Liver (tissue), 9 donors: Measurements from ENCODE around the gene CDH4. TPM values are rescaled to one million over a fixed set of nuclear protein-coding genes. Genes with fewer than 3 reads are reported as not detected.

Experiments
- DNase-seq: peaks from one replicate; pipeline ENCODE4 v3.0.0-alpha.2; 2017; ENCODE audit warnings: low spot score
- H3K27ac ChIP-seq, 2 donors: one replicate each; pipeline ENCODE4 v1.7.0; 2013; ENCODE audit warnings: inconsistent platforms in 2 of 2, low read length in 2 of 2, control low read depth in 1 of 2, low read depth in 1 of 2, mild to moderate bottlenecking in 1 of 2
- H3K27me3 ChIP-seq, 4 donors: one replicate each; pipeline versions ENCODE4 v1.6.1 to v1.7.0; 2013; ENCODE audit warnings: low read length in 3 of 4, inconsistent platforms in 1 of 4, mild to moderate bottlenecking in 1 of 4, moderate library complexity in 1 of 4; ENCODE audit not compliant: control insufficient read depth in 4 of 4, insufficient read depth in 4 of 4
- H3K36me3 ChIP-seq, 4 donors: one replicate each; pipeline versions ENCODE4 v1.6.1 to v1.7.0; 2013; ENCODE audit warnings: low read length in 3 of 4, mild to moderate bottlenecking in 3 of 4, low read depth in 1 of 4, moderate library complexity in 1 of 4; ENCODE audit not compliant: control insufficient read depth in 4 of 4, insufficient read depth in 3 of 4
- H3K4me1 ChIP-seq, 4 donors: one replicate each; pipeline versions ENCODE4 v1.6.1 to v1.7.0; 2013; ENCODE audit warnings: low read length in 3 of 4, mild to moderate bottlenecking in 3 of 4, moderate library complexity in 1 of 4; ENCODE audit not compliant: control insufficient read depth in 4 of 4, insufficient read depth in 4 of 4
- H3K4me3 ChIP-seq, 3 donors: one replicate each; pipeline versions ENCODE4 v1.6.1 to v1.7.0; 2013; ENCODE audit warnings: low read length in 3 of 3, control low read depth in 1 of 3, low read depth in 1 of 3, mild to moderate bottlenecking in 1 of 3
- H3K9ac ChIP-seq, 2 donors: one replicate each; pipeline ENCODE4 v1.7.0; 2013; ENCODE audit warnings: low read length in 2 of 2, mild to moderate bottlenecking in 2 of 2, moderate library complexity in 2 of 2, control low read depth in 1 of 2, low read depth in 1 of 2
- H3K9me3 ChIP-seq, 4 donors: one replicate each; pipeline versions ENCODE4 v1.6.1 to v1.7.0; 2013; ENCODE audit warnings: low read length in 3 of 4; ENCODE audit not compliant: control insufficient read depth in 4 of 4
- CTCF ChIP-seq: fragments of 150-350 bp; IDR thresholded peaks from 2 replicates; pipeline ENCODE4 v1.5.1; 2017; ENCODE audit warnings: improper control_type of control experiment, low read depth, low read length; ENCODE audit not compliant: missing input control
- EGR1 ChIP-seq, 2 donors: IDR thresholded peaks; 2 replicates each; pipeline ENCODE4 v1.6.1; 2016 to 2018; ENCODE audit warnings: antibody characterized with exemption in 2 of 2, low read depth in 2 of 2
- FOXA1 ChIP-seq: IDR thresholded peaks from 2 replicates; pipeline ENCODE4 v1.6.1; 2016; ENCODE audit warnings: antibody characterized with exemption
- GABPA ChIP-seq, 2 donors: IDR thresholded peaks in 1 of 2; conservative IDR thresholded peaks in 1 of 2; 2 replicates each; pipeline ENCODE4 v1.6.1; 2016; ENCODE audit warnings: antibody characterized with exemption in 2 of 2, mild to moderate bottlenecking in 1 of 2, moderate library complexity in 1 of 2
- HNF4G ChIP-seq: IDR thresholded peaks from 2 replicates; pipeline ENCODE4 v1.6.1; 2016; ENCODE audit warnings: antibody characterized with exemption
- NR2F2 ChIP-seq: IDR thresholded peaks from 2 replicates; pipeline ENCODE4 v1.6.1; 2016; ENCODE audit warnings: antibody characterized with exemption
- RAD21 ChIP-seq, 2 donors: IDR thresholded peaks; 2 replicates each; pipeline ENCODE4 v1.6.1; 2016; ENCODE audit warnings: antibody characterized with exemption in 2 of 2, mild to moderate bottlenecking in 2 of 2
- SP1 ChIP-seq: IDR thresholded peaks from 2 replicates; pipeline ENCODE4 v1.6.1; 2018; ENCODE audit warnings: antibody characterized with exemption, mild to moderate bottlenecking
- WGBS: extraction: QIAGEN DNeasy Blood & Tissue Kit; methylation state at CpG from one replicate; pipeline ENCODE4 v1.1.7; 2013; 5-methylcytosine and 5-hydroxymethylcytosine counted together
- polyA plus RNA-seq, 2 donors: library from polyadenylated mRNA; stranded (reverse) in 1 of 2; unstranded in 1 of 2; fragments of 200-250 nt in 1 of 2; fragments of >200 nt in 1 of 2; fragmentation: Nextera tagmentation in 1 of 2; extraction: Ambion mirVana in 1 of 2; gene quantifications; one replicate each; pipeline versions ENCODE4 v1.2.1 to v1.2.3, GENCODE V29; 2013 to 2015
- total RNA-seq, 2 donors: library from RNA; depleted of rRNA; stranded (reverse); fragments of >200 nt; gene quantifications; one replicate each; pipeline ENCODE4 v1.2.3, GENCODE V29; 2014
- TF ChIP-seq, protein P1 (sequence below): IDR thresholded peaks from 2 replicates; pipeline ENCODE4 v1.6.1; 2016; ENCODE audit warnings: antibody characterized with exemption
- donor health status: healthy.
- donor health status: healthy.
- donor health status: healthy.
- donor health status: healthy.
- donor health status: healthy.

Gene CDH4
- total and polyA plus RNA-seq, 4 donors: 0.03 to 0.25 (median 0.19) TPM; not detected in 1

DNA sequence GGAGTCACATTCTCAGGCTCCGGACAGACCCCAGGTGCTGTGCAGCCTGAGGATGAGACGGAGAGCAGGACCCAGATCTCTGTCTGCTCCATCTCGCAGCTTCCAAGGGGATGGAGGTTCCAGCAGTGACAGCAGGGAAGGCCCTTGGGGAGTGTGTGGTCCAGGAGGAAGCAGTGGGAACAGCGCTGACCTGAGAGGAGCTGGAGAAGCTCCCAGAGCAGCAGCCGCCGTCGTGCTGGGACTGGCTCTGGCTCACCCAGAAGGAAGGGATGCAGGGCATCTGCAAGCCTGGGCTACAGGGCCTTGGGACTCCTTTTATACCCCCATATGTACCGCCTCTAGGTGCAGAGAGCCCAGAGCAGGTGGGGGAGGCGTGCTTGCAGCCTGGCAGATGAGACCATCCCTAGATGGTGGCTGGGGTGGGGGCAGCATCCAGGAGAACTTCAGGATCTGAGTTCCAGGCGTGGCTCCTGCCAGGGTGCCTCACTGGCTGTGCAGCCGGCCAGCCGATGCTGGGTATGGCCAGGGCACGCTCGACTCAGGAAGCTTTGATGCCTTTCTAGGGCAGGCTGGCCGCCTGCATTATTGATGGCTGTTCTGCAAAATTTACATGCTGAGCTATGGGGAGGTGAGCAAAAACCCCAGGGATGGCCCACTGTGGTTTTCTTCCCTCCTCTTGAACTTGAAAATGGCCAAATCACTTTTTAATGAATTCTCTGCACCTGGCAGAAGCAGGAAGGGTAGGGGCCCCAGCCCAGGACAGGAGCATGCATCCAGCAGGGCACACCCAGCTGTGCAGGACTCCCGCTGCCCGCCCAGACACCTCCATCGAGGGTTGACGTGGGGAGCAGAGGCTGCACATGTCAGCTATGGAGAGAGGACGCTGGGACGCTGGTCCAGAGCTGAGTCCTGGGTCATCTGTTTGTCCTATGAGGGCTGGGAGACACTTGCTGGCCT lies 634.0 kb downstream of the CDH4 start:
- DNase-seq: no peak
- no peak overlapping the region for H3K27ac ChIP-seq
- 73% methylated on average over 21 of the region's 21 CpGs for WGBS
- peaks cover 0 to 2% (median 0%) of the 10 kb centered on the region in 4 donors for H3K27me3 ChIP-seq
- no peak overlapping the region for H3K9ac ChIP-seq
- no peaks in the 10 kb centered on the region for H3K4me1 ChIP-seq
- no peak overlapping the region for H3K4me3 ChIP-seq
- TF ChIP-seq NR2F2: no peak
- TF ChIP-seq FOXA1: no peak
- TF ChIP-seq, protein P1, sequence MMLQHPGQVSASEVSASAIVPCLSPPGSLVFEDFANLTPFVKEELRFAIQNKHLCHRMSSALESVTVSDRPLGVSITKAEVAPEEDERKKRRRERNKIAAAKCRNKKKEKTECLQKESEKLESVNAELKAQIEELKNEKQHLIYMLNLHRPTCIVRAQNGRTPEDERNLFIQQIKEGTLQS: no peak
- TF ChIP-seq CTCF: no peak
- no peak for TF ChIP-seq HNF4G
- no peak for TF ChIP-seq GABPA (IDR thresholded peaks at IDR 0.05 in 1 of 2, conservative IDR thresholded peaks at IDR 0.05 in 1 of 2)
- TF ChIP-seq EGR1 (IDR thresholded peaks at IDR 0.05; ENCODE audit: low read depth in 2 of 2): no peak
- no peaks in the 10 kb centered on the region for H3K36me3 ChIP-seq
- H3K9me3 ChIP-seq: peaks cover 0 to 4% (median 1%) of the 10 kb centered on the region in 4 donors

DNA sequence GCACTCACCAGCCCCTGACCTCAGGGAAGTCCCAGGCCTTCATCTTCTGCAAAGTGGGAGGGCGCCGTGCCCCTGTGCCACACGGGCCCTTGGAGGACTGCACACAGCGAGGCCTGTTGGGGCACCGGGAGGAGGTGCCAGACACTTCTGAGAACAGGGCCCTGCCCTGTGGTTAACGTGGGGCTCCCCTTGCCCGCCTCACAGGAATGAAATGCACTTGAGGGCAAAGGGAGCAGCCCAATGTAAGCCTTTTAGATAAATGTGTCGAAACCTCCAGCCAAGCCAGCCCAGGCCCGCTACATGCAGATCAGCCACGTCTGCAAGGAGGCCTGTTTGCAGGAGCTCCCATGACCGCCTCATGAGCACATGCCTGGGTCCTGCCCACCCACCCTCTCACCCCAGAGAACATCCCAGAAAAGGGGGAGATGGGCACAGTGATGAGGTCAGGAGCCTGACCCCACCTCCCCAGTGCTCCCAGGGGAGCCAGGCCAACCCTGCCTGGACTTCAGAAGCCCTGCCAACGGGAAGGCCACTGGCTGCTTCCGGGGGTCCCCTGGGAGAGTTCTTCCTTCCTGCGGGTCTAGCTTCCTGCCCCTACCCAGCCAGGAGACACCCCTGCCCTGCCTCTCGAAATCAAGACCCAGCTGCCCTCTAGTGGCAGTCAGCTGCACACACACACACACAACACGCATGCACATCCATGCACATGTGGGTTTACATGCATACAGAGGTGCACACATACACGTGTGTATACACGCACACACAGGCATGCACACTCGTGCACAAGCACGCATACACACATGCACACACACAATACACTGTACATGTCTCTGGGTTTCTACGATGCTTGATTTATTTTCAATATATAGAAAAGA lies 634.9 kb downstream of the CDH4 start:
- Histone ChIP-seq H3K9ac (no peak overlapping the region), H3K27me3 (peaks cover 0 to 2% (median 0%) of the 10 kb centered on the region in 4 donors), H3K36me3 (no peaks in the 10 kb centered on the region), H3K4me1 (no peaks in the 10 kb centered on the region), H3K4me3 (no peak overlapping the region), H3K27ac (no peak overlapping the region), H3K9me3 (peaks cover 0 to 4% (median 1%) of the 10 kb centered on the region in 4 donors)
- TF ChIP-seq SP1 (no peak), CTCF (peak; percentile 44), RAD21 (IDR thresholded peaks at IDR 0.05) (peak; percentile 47 to 56)
- DNase-seq: no peak
- WGBS: 49% methylated on average over 21 of the region's 21 CpGs
